AG04450 (cell line): ENCODE data around the gene VDR. TPM values are rescaled to one million over a fixed set of nuclear protein-coding genes. Genes with fewer than 3 reads are reported as not detected.

Source experiments
- CTCF ChIA-PET: fragments of 300-600, 350-600 bp; formaldehyde crosslinking; extraction: SDS; loops from one replicate; lab custom pipeline; 2022; ENCODE audit warnings: antibody characterized with exemption, inconsistent platforms; lab: Charles Lee
- POLR2A ChIA-PET: fragments of 350-600 bp; formaldehyde crosslinking; extraction: SDS; loops from one replicate; lab custom pipeline; 2021; ENCODE audit warnings: antibody characterized with exemption, inconsistent platforms; lab: Yijun Ruan, JAX
- DNase-seq: peaks from one replicate; pipeline ENCODE4 v3.0.0-alpha.2; 2011; ENCODE audit warnings: low read depth, low spot score
- H3K27ac ChIP-seq: one replicate; pipeline ENCODE4 v1.5.1; 2012; ENCODE audit warnings: low read depth, low read length, control low read depth
- H3K27me3 ChIP-seq: one replicate; pipeline ENCODE4 v1.6.0; 2012; ENCODE audit warnings: low read length; ENCODE audit not compliant: control insufficient read depth, insufficient read depth
- H3K4me3 ChIP-seq: 2 replicates; pipeline ENCODE4 v1.5.1; 2011; ENCODE audit warnings: mild to moderate bottlenecking, low read depth, low read length, control low read depth
- H3K9me3 ChIP-seq: 2 replicates; pipeline ENCODE4 v1.5.1; 2012; ENCODE audit warnings: low read length; ENCODE audit not compliant: control insufficient read depth, insufficient read depth
- polyA plus RNA-seq: library from polyadenylated mRNA; depleted of rRNA; stranded (reverse); fragments of >200 nt; gene quantifications from 2 replicates; pipeline ENCODE4 v1.2.3, GENCODE V29; 2011
- TF ChIP-seq, protein P1 (sequence below): IDR thresholded peaks from 2 replicates; pipeline ENCODE4 v1.5.1; 2011; ENCODE audit warnings: low read depth, low read length, control low read depth, inconsistent platforms

The VDR gene
- polyA plus RNA-seq, 1 experiment: 11.9 TPM

- Histone ChIP-seq H3K9me3 (no peaks in the 10 kb centered on the region; the same call in 1 of the 2 replicates), H3K27me3 (peaks cover 9% of the 10 kb centered on the region), H3K27ac (no peak overlapping the region), H3K4me3 (no peak overlapping the region)
- ChIA-PET CTCF (interaction anchor here (1.5 kb wide), 1 partner anchor 9 kb away, joined by 3 read pairs; no protein-coding TSS in a partner anchor), POLR2A (no interaction called here)
- no peak for DNase-seq
- TF ChIP-seq, protein P1, sequence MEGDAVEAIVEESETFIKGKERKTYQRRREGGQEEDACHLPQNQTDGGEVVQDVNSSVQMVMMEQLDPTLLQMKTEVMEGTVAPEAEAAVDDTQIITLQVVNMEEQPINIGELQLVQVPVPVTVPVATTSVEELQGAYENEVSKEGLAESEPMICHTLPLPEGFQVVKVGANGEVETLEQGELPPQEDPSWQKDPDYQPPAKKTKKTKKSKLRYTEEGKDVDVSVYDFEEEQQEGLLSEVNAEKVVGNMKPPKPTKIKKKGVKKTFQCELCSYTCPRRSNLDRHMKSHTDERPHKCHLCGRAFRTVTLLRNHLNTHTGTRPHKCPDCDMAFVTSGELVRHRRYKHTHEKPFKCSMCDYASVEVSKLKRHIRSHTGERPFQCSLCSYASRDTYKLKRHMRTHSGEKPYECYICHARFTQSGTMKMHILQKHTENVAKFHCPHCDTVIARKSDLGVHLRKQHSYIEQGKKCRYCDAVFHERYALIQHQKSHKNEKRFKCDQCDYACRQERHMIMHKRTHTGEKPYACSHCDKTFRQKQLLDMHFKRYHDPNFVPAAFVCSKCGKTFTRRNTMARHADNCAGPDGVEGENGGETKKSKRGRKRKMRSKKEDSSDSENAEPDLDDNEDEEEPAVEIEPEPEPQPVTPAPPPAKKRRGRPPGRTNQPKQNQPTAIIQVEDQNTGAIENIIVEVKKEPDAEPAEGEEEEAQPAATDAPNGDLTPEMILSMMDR: no peak
Measured at GRCh38 chr12:47940773-47941474, 36.1 kb upstream of the VDR start.

DNA sequence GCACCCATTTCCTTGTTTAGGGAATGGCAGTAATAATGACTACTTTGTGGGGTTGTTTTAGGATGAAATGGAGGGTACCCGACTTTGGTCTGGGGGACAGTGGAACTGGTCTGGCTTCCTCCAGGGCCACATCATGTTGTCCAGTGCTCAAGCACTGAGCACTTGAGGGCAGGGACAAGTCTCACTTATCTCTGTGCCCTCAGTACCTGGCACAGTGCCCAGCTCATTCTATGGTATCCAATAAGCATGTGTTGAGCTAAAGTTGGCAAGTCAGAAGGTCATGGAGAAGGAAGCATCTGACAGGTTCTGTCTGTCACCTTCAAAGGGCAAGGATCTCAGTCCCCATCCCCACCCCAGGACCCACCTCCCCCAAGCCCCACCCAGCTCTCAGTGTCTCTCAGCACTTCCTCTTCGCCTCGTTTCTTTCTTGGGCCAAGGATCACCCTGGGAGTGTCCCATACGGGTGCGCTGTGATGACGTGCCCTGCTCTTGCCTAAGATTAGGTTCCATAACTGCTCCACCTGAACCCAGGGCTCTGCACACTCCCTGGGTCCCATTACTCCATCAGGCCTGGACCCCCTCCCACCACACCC lies 34.3 kb upstream of the VDR start:
- TF ChIP-seq, protein P1: no peak
- POLR2A ChIA-PET: no interaction called here
- CTCF ChIA-PET: interaction anchor here (0.7 to 2.1 kb wide), 2 partner anchors 10 to 100 kb away, joined by 4 to 11 read pairs; no protein-coding TSS in a partner anchor
- DNase-seq: no peak
- no peak overlapping the region for H3K27ac ChIP-seq
- H3K4me3 ChIP-seq: no peak overlapping the region
- H3K9me3 ChIP-seq: no peaks in the 10 kb centered on the region; the same call in 1 of the 2 replicates
- peaks cover 9% of the 10 kb centered on the region for H3K27me3 ChIP-seq

GRCh38 chr12:47938594-47938993 lies 33.8 kb upstream of the VDR start:
- peaks cover 9% of the 10 kb centered on the region for H3K27me3 ChIP-seq
- CTCF ChIA-PET: interaction anchor here (0.7 to 2.1 kb wide), 2 partner anchors 11 to 100 kb away, joined by 4 to 11 read pairs; no protein-coding TSS in a partner anchor
- H3K27ac ChIP-seq: no peak overlapping the region
- no peak for DNase-seq
- no peak overlapping the region for H3K4me3 ChIP-seq
- POLR2A ChIA-PET: no interaction called here
- no peaks in the 10 kb centered on the region; the same call in 1 of the 2 replicates for H3K9me3 ChIP-seq
- TF ChIP-seq, protein P1: no peak

GRCh38 chr12:47938093-47938492 lies 33.3 kb upstream of the VDR start:
- Histone ChIP-seq H3K4me3 (no peak overlapping the region), H3K27ac (no peak overlapping the region), H3K9me3 (no peaks in the 10 kb centered on the region; the same call in 1 of the 2 replicates), H3K27me3 (peaks cover 9% of the 10 kb centered on the region)
- TF ChIP-seq, protein P1: no peak
- ChIA-PET POLR2A (no interaction called here), CTCF (interaction anchor here (2.1 kb wide), 1 partner anchor 11 kb away, joined by 11 read pairs; no protein-coding TSS in a partner anchor)
- DNase-seq: no peak
